Neural cell (in vitro differentiated cells): ENCODE data around the gene MTHFD1.

Experiments used
- EP300 ChIP-seq: fragments of 450-650 bp; conservative IDR thresholded peaks from 2 replicates; pipeline ENCODE4 v1.6.1; 2014; ENCODE audit warnings: antibody characterized with exemption, mild to moderate bottlenecking, moderate library complexity; ENCODE audit not compliant: poor library complexity, severe bottlenecking
- MXI1 ChIP-seq: fragments of 450-650 bp; conservative IDR thresholded peaks from 2 replicates; pipeline ENCODE4 v1.6.1; 2014; ENCODE audit warnings: antibody characterized with exemption, mild to moderate bottlenecking; ENCODE audit not compliant: poor library complexity, severe bottlenecking

DNA sequence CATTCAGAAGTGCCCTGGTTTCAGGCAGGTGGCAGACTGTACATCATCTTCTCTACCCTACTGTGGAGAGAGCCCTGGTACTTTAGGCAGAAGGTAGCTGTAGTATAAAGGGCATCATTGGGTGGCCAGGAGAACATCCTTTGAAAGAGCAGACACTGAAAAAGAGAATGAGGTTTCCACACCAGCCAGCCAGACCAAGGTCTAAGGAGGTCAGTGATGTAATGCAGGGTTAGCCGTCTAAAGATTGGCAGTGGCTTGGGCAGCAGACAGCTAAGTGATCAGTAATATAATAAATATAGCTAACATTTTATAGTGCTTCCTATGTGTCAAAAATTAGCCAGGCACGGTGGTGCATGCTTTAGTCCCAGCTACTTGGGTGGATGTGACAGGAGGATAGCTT lies 103.5 kb downstream of the MTHFD1 start:
- no peak for TF ChIP-seq EP300
- no peak for TF ChIP-seq MXI1
